Brain microvascular endothelial cell (primary cell): ENCODE measurements around the gene HERC2.

Experiments used
- DNase-seq: peaks from one replicate; pipeline ENCODE4 v3.0.0-alpha.2; 2020
- H3K27ac ChIP-seq: fragments of 250-450 bp; sonication (Bioruptor Pico); 2 replicates; pipeline ENCODE4 v1.5.1; 2020; ENCODE audit warnings: mild to moderate bottlenecking, moderate library complexity
- H3K27me3 ChIP-seq: fragments of 250-450 bp; sonication (Bioruptor Pico); replicated peaks from 2 replicates; pipeline ENCODE4 v1.5.1; 2020; ENCODE audit warnings: mild to moderate bottlenecking
- H3K36me3 ChIP-seq: fragments of 250-450 bp; sonication (Bioruptor Pico); replicated peaks from 2 replicates; pipeline ENCODE4 v1.5.1; 2020; ENCODE audit warnings: mild to moderate bottlenecking
- H3K4me3 ChIP-seq: 2 replicates; pipeline ENCODE4 v1.5.1; 2011; ENCODE audit warnings: low read depth, mild to moderate bottlenecking, control low read depth, low read length, moderate library complexity
- CTCF ChIP-seq: IDR thresholded peaks from 2 replicates; pipeline ENCODE4 v1.5.1; 2011; ENCODE audit warnings: low read depth, mild to moderate bottlenecking, moderate library complexity, low read length, control low read depth, inconsistent platforms; ENCODE audit errors: missing control alignments
- in situ Hi-C: cut with HindIII; loops from 2 replicates; pipeline ENCODE4 v1.10.0; 2017; ENCODE audit warnings: low sequenced_read_pairs, low pct_ligation_motif_present

The HERC2 gene

GRCh38 chr15:28082891-28083684, 238.9 kb downstream of the HERC2 start:
- in situ Hi-C loops, result no loop called here
- TF ChIP-seq CTCF, result no peak
- Histone ChIP-seq H3K36me3 (no peaks in the 10 kb centered on the region), H3K27ac (no peak overlapping the region), H3K27me3 (no peaks in the 10 kb centered on the region), H3K4me3 (no peak overlapping the region)
- no peak for DNase-seq

- DNase-seq, result no peak
- Histone ChIP-seq H3K36me3 (no peaks in the 10 kb centered on the region), H3K27me3 (no peaks in the 10 kb centered on the region), H3K27ac (no peak overlapping the region), H3K4me3 (no peak overlapping the region)
- TF ChIP-seq CTCF, result no peak
- in situ Hi-C loops, result no loop called here
Measured at GRCh38 chr15:28081594-28081993, 240.4 kb downstream of the HERC2 start.

GRCh38 chr15:28080386-28080785, 241.6 kb downstream of the HERC2 start:
- H3K27ac ChIP-seq, result no peak overlapping the region
- no peaks in the 10 kb centered on the region for H3K36me3 ChIP-seq
- H3K4me3 ChIP-seq, result no peak overlapping the region
- no peak for DNase-seq
- no peak for TF ChIP-seq CTCF
- in situ Hi-C loops, result no loop called here
- H3K27me3 ChIP-seq, result no peaks in the 10 kb centered on the region

- no peak overlapping the region for H3K27ac ChIP-seq
- no peak for DNase-seq
- no peak overlapping the region for H3K4me3 ChIP-seq
- TF ChIP-seq CTCF, result no peak
- H3K36me3 ChIP-seq, result no peaks in the 10 kb centered on the region
- in situ Hi-C loops, result no loop called here
- H3K27me3 ChIP-seq, result no peaks in the 10 kb centered on the region
Measured at GRCh38 chr15:28079313-28079969, 242.5 kb downstream of the HERC2 start.

GRCh38 chr15:28078191-28078719, 243.7 kb downstream of the HERC2 start:
- DNase-seq, result no peak
- in situ Hi-C loops, result no loop called here
- no peak for TF ChIP-seq CTCF
- Histone ChIP-seq H3K4me3 (no peak overlapping the region), H3K27ac (no peak overlapping the region), H3K27me3 (no peaks in the 10 kb centered on the region), H3K36me3 (no peaks in the 10 kb centered on the region)
